T47D (cell line): ENCODE measurements around the gene ATRNL1.

Experiments
- DNase-seq, 2 experiments: peaks; one replicate each; pipeline versions ENCODE4 v3.0.0 to v3.0.0-alpha.2; 2011 to 2012; ENCODE audit warnings: low read depth in 1 of 2, low spot score in 1 of 2
- JUND ChIP-seq: IDR thresholded peaks from 2 replicates; pipeline ENCODE4 v1.6.1; 2012; ENCODE audit warnings: low read depth
- in situ Hi-C: cut with HindIII; loops from 2 replicates; pipeline ENCODE4 v1.10.0; 2016; ENCODE audit warnings: low sequenced_read_pairs, low pct_unique_long_range_greater_than_20kb

Gene ATRNL1

GRCh38 chr10:115982076-115982475 lies 888.9 kb downstream of the ATRNL1 start:
- TF ChIP-seq JUND, result no peak
- in situ Hi-C loops, result no loop called here

GRCh38 chr10:115982526-115982925 lies 889.4 kb downstream of the ATRNL1 start:
- no peak for TF ChIP-seq JUND
- in situ Hi-C loops, result no loop called here
- DNase-seq, result no peak

More at GRCh38 chr10:115982076-115982475, 888.9 kb downstream of the ATRNL1 start:
- DNase-seq, result no peak

- no peak for DNase-seq
- in situ Hi-C loops, result no loop called here
- no peak for TF ChIP-seq JUND
Measured at GRCh38 chr10:115985786-115986185, 892.6 kb downstream of the ATRNL1 start.

- no peak for TF ChIP-seq JUND
- no peak for DNase-seq
- in situ Hi-C loops, result no loop called here
Measured at GRCh38 chr10:115988380-115988779, 895.2 kb downstream of the ATRNL1 start.

- no peak for TF ChIP-seq JUND
- no peak for DNase-seq
- in situ Hi-C loops, result no loop called here
Measured at GRCh38 chr10:115989621-115990020, 896.5 kb downstream of the ATRNL1 start.

GRCh38 chr10:115992236-115992986 lies 899.2 kb downstream of the ATRNL1 start:
- DNase-seq, result no peak
- in situ Hi-C loops, result no loop called here
- no peak for TF ChIP-seq JUND

GRCh38 chr10:115996031-115996430 lies 902.9 kb downstream of the ATRNL1 start:
- no peak for DNase-seq
- in situ Hi-C loops, result no loop called here
- no peak for TF ChIP-seq JUND

- in situ Hi-C loops, result no loop called here
- no peak for DNase-seq
- no peak for TF ChIP-seq JUND
Measured at GRCh38 chr10:115998301-115998700, 905.1 kb downstream of the ATRNL1 start.
